HG03039 (cell line): ENCODE results near the gene PFKL.

Experiments used
- ATAC-seq: cut with Tn5 transposase; IDR thresholded peaks from one replicate; pipeline ENCODE4 v1.9.1; 2021; ENCODE audit warnings: mild to moderate bottlenecking, moderate library complexity; ENCODE audit not compliant: unreplicated experiment

PFKL gene

GRCh38 chr21:44325386-44326271, 25.8 kb downstream of the PFKL start:
- ATAC-seq: no peak

DNA sequence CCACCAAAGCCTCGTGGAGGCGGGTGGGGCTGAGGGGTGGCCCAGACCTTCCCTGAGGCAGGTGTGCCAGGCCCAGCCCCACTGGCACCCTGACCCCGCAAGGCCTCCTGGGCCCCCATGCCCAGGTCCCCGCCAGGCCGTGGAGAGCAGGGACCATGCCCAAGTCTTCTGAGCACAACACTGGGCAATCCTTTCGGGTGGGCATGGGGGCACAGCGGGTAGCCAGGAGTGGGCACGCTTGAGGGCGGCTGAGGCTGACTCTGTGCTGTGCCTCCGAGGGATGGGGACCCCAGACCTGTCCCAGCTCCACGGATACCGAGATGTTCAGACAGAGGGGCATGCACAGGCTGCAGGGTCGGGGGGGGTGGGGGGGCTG, 26.4 kb downstream of the PFKL start:
- ATAC-seq: no peak

GRCh38 chr21:44326716-44327602, 27.1 kb downstream of the PFKL start:
- no peak for ATAC-seq

- ATAC-seq: no peak
Measured at GRCh38 chr21:44327603-44327974, 27.7 kb downstream of the PFKL start.

DNA sequence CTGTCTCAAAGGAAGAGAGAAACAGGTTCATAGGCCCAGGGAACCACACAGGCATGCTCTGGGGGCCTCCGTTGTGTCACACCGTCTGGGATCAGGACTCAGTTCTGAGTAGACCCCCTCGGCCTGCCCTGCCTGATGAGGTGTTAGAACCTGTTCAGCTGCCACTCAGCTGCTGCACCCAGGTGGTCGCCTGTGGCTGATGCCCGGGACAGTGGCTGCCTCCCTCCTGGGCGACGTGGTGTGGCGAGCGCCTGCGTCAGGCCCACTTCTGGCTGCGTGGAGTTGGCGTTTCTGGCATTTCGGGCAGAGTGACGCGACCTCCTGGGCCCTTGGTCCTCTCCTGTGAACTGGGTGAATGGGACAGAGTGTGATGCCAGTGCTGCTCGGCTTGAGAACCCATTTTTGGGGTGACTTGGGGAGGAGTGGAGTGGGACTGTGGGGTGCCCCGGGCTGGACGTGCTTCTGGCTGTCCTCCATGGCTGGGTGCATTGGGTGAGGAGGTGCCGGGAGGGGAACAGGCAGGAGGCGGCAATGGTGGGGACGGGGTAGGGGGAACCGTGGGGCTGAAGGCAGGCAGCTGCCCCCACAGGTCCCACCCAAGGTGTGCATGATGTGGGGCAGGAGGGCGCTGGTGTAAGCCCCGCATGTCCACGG, 28.5 kb downstream of the PFKL start:
- ATAC-seq: no peak

DNA sequence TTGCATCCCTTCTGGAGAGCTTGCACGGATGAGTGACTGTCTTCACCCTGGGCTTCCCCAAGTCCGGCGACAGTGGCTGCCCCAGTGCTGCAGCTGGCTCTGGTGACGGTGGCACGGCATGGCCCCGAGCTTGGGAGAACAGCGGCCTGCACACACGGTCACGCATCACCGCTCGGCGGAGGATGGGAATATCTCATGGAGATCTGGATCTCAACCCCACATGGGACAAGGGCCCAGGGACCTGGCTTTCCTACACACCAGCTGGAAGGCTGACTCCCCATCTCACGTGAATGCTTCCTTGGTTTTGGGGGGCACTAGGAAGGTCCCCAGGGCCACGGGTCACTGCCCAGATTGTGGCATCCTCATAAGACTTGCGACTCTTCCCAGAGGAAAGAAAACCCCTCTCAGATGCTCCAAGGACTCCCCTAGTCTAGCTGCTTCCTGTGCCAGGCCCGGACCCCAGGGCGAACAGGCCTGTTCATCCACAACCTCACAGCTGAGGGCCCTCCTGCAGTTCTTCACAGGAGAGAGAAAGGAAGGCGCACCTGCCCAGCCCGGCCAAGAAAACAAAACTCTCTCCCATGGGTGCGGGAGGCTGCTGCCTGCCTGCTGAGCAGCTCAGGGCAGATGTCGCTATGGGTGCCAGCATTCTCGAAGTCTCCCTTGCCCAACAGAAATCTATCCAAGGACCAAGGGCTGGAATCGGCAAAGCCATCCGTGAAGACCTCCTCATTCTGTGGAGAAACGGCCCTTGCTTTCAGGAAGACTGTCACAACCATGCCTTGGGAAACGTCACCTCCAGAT, 29.4 kb downstream of the PFKL start:
- no peak for ATAC-seq

DNA sequence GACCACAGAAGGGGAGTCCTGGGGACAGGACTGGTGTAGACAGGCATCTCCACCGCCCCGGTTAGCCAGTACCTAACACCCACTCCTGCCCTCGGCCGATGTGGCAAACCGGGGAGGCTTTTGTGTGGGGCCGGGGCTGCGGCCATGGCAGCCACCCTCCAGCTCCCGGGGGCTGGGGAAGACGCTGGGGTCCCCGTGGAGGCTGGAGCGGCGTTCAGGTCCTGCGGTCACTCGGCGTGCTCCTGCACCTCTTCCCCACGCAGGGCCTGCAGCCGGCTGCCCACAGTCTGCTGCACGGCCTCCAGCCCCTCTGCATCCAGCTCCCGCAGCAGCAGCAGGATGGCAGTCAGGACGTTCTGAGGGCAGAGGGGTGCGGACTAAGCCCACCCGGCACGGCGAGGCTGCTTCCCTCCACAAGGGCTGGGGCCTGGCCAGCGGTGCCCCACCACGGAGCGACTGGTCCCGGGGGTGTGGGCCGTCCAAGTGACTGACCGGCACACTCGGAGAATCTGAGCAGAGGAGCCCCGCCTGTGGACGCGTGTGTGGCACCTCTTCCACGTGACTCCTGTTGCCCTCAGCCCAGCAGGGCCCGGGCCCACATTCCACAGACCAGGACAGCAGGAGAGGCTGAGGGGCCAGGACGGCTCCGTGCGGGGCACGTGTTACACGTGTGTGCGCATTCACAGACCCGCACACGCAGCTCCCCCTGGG, 30.3 kb downstream of the PFKL start:
- no peak for ATAC-seq

- no peak for ATAC-seq
Measured at GRCh38 chr21:44330698-44331097, 30.8 kb downstream of the PFKL start.

DNA sequence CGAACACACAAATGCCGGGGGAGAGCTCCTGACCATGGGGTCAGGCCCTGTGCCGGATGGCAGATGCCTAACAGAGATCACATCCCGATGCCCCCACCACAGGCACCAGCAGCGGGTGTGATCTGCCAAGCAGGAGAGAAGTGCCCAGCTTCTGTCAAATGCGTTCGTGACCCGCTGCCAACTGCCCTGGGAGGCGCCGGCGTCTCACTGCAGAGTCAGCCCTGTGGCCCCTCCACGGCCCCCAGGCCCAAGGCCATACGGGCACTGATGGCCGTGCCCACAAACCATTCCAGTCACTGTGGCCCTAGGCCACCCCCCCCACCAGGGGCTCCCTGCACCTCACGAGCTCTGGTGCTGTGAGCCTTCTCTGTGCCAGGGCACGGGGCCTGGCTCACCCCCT, 31.4 kb downstream of the PFKL start:
- no peak for ATAC-seq

DNA sequence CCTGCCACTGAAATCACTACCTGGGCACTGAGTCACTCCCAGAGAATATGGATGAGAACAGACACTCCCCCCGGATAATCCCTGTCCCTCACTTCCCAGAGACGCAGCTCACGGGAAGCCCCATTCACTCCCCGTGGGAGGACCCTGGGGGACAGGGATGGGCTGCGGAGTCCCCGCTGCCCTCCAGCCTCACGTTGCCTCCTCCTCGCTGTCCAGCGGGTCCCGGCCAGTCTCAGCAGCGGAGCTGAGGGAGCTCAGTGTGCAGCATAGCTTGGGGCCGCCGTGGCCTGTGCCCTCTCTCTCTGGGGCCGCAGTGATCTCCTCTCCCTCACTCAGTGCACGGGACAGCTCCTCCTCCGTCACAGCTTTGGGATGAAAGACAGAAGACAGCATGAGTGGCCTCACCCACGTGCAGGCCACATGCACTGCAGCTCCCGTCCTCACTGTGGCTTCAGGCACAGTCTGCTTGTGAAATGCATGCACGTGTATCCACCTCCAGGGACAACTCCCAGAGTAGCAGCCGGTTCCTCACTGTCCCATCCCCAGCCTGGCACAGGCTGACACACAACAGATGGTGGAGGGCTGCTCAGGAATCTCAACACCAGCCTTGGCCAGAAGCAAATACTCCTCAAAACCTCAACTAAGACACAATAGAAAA, 31.9 kb downstream of the PFKL start:
- ATAC-seq: no peak

- no peak for ATAC-seq
Measured at GRCh38 chr21:44332383-44332782, 32.5 kb downstream of the PFKL start.

- ATAC-seq: no peak
Measured at GRCh38 chr21:44332965-44333364, 33.1 kb downstream of the PFKL start.

DNA sequence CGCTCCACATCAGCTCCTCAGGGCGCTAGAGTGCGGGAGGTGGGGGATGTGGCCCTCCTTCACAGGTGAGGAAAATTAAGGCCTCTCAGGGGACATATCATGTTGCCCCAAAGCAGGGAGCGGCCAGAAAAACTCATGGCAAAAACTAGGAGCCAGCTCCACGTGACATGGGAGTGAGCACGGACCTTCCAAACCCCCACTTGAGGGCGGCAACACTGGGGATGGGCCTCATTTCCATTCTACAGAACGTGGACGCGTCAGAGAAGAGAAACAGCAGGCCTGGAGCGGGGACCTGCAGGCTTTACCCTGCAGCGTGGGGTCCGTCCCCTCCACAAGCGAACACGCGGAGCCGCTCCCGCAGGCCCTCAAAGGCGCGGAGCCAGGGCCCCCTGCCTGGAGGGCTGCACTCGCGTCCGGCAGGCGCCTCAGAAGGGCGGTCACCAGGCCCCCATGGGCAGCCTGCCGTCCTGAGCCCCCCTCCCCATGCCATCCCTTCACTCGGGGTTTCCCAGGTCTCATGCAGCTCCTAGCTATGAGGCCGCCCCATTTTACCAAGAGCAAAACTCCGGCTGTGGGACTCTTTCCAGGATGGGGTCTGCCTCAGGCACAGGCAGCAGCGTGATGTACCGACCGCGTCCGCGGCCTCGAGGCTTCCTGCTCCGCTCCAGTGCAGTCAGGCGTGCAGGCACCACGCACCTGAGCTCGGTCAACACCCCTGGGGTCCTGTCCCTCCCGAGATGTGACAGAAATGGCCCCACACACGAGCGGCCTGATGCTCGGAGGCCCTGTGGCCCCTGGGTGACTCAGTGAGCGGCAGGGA, 33.9 kb downstream of the PFKL start:
- no peak for ATAC-seq

GRCh38 chr21:44334329-44335030, 34.6 kb downstream of the PFKL start:
- no peak for ATAC-seq

DNA sequence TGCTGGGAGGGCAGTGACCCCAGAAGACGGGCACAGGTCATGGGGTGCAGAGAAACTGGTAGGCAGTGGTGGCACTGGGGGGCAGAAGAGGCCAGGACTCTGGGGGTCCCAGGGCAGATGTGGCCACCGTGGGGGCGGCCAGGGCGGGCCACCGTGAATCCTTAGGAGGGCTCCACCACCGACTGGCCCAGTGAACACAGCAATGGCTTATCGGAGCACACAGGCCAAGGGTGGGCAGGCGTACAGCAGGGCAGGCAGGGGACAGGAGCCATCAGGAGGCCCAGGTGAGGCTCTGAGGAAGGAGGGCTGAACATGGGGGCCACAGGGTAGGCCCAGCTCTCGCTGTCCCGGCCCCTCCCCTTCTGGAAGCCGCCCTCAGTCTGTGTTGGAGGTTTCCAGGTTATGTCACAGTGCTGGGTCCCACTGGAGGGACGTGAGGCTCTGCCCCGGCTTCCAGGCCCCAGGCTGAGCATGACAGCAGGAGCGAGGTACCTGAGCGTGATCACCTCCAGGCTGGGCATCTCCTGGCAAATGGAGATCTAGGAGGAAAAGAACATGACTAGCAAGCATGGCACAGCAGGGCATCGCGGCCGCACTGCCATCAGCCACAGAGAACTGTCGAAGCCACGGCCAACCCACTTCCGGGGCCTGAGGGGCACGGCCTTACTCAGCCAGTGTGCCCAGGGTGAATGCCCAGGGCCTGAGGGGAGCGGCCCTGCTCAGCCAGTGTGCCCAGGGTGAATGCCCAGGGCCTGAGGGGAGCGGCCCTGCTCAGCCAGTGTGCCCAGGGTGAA, 35.6 kb downstream of the PFKL start:
- ATAC-seq: no peak

DNA sequence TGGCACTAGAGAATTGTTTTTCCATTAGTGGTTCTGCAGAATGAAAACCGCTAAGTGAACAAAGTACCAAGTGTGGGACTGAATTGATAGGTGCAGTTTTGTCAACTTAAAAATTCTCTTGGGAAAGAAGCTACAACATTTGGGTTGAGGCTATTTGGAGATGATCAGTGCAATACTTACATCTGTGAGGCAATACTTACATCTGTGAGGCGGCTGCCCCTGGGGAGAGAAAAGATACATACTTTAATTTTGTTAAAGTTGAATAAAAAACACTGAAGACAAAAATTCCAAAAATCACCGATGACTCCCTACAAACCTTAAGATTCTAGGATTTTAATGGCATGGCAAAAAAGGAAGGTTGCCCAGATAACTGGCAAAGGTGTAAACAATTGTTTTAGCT, 37.6 kb downstream of the PFKL start:
- no peak for ATAC-seq
